Smooth muscle cell (in vitro differentiated cells): ENCODE data around the gene CEP170B. TPM values are rescaled to one million over a fixed set of nuclear protein-coding genes. Genes with fewer than 3 reads are reported as not detected.

Experiments used
- DNase-seq: peaks from one replicate; lab custom pipeline; 2025; ENCODE audit not compliant: unreplicated experiment; lab: John Stamatoyannopoulos, UW
- H2AFZ ChIP-seq: fragments of 200-600 bp; sonication (generic); 2 replicates; pipeline ENCODE4 v1.6.0; 2016; ENCODE audit warnings: antibody characterized with exemption, low read depth, mild to moderate bottlenecking
- H3F3A ChIP-seq: fragments of 200-600 bp; sonication (generic); 2 replicates; pipeline ENCODE4 v1.6.0; 2017; ENCODE audit warnings: antibody characterized with exemption, low read depth
- H3K27ac ChIP-seq: fragments of 200-600 bp; sonication (generic); 2 replicates; pipeline ENCODE4 v1.5.1; 2016; ENCODE audit warnings: low read depth, mild to moderate bottlenecking
- H3K27me3 ChIP-seq: fragments of 200-600 bp; sonication (generic); 2 replicates; pipeline ENCODE4 v1.6.1; 2016; ENCODE audit warnings: low read depth, mild to moderate bottlenecking
- H3K36me3 ChIP-seq: fragments of 200-600 bp; sonication (generic); 2 replicates; pipeline ENCODE4 v1.5.1; 2016; ENCODE audit warnings: low read depth
- H3K4me1 ChIP-seq: fragments of 200-600 bp; sonication (generic); 2 replicates; pipeline ENCODE4 v1.5.1; 2016; ENCODE audit warnings: low read depth
- H3K4me2 ChIP-seq: fragments of 200-600 bp; sonication (generic); 2 replicates; pipeline ENCODE4 v1.6.0; 2016; ENCODE audit warnings: mild to moderate bottlenecking
- H3K4me3 ChIP-seq: fragments of 200-600 bp; sonication (generic); 2 replicates; pipeline ENCODE4 v1.5.1; 2016; ENCODE audit warnings: mild to moderate bottlenecking
- H3K79me2 ChIP-seq: fragments of 200-600 bp; sonication (generic); 2 replicates; pipeline ENCODE4 v1.6.0; 2016; ENCODE audit warnings: low read depth, mild to moderate bottlenecking
- H3K9ac ChIP-seq: fragments of 200-600 bp; sonication (generic); 2 replicates; pipeline ENCODE4 v1.6.0; 2016; ENCODE audit warnings: low read depth
- H3K9me3 ChIP-seq: fragments of 200-600 bp; sonication (generic); replicated peaks from 2 replicates; pipeline ENCODE4 v1.5.1; 2016; ENCODE audit warnings: low read depth
- H4K20me1 ChIP-seq: fragments of 200-600 bp; sonication (generic); 2 replicates; pipeline ENCODE4 v1.6.0; 2016; ENCODE audit warnings: low read depth
- CTCF ChIP-seq: fragments of 200-600 bp; sonication (generic); IDR thresholded peaks from 2 replicates; pipeline ENCODE4 v1.5.1; 2017; ENCODE audit warnings: borderline replicate concordance, mild to moderate bottlenecking, antibody characterized with exemption; ENCODE audit not compliant: insufficient read depth, poor library complexity, severe bottlenecking
- WGBS: methylation state at CpG from one replicate; pipeline ENCODE4 v1.1.7; 2016; ENCODE audit warnings: low lambda C conversion rate; 5-methylcytosine and 5-hydroxymethylcytosine counted together
- polyA plus RNA-seq: library from polyadenylated mRNA; unstranded; fragments of >200 nt; fragmentation: Nextera tagmentation; extraction: Ambion mirVana; gene quantifications from 2 replicates; pipeline ENCODE4 v1.2.1, GENCODE V29; 2016
- total RNA-seq: library from RNA; depleted of rRNA; stranded (reverse); fragments of >200 nt; gene quantifications from 2 replicates; pipeline ENCODE4 v1.2.3, GENCODE V29; 2014

Gene CEP170B
- total and polyA plus RNA-seq, 2 experiments from 2014 or later, result 5.9 to 9.8 TPM

GRCh38 chr14:104878582-104878981 is 13.5 kb downstream of the CEP170B start:
- Histone ChIP-seq H3K9me3 (no peaks in the 10 kb centered on the region), H3K4me2 (no peak overlapping the region), H2AFZ (no peak overlapping the region), H3K27ac (no peak overlapping the region), H3K27me3 (no peaks in the 10 kb centered on the region), H4K20me1 (peaks cover 71% of the 10 kb centered on the region), H3K36me3 (no peaks in the 10 kb centered on the region), H3K9ac (no peak overlapping the region), H3K4me1 (no peaks in the 10 kb centered on the region), H3F3A (no peaks in the 10 kb centered on the region), H3K79me2 (peaks cover 6% of the 10 kb centered on the region), H3K4me3 (no peak overlapping the region)
- 91% methylated on average over 14 of the region's 14 CpGs for WGBS
- no peak for DNase-seq
- no peak for TF ChIP-seq CTCF

GRCh38 chr14:104879201-104879982 is 14.3 kb downstream of the CEP170B start:
- Histone ChIP-seq H3K4me1 (no peaks in the 10 kb centered on the region), H3K36me3 (no peaks in the 10 kb centered on the region), H3K27me3 (no peaks in the 10 kb centered on the region), H3K4me3 (no peak overlapping the region), H3F3A (no peaks in the 10 kb centered on the region), H3K27ac (no peak overlapping the region), H3K9ac (no peak overlapping the region), H3K79me2 (no peaks in the 10 kb centered on the region), H4K20me1 (peaks cover 63% of the 10 kb centered on the region), H3K9me3 (no peaks in the 10 kb centered on the region), H2AFZ (no peak overlapping the region), H3K4me2 (no peak overlapping the region)
- 92% methylated on average over 29 of the region's 29 CpGs for WGBS
- no peak for DNase-seq
- TF ChIP-seq CTCF, result no peak

GRCh38 chr14:104879983-104880565 is 15.0 kb downstream of the CEP170B start:
- H3K79me2 ChIP-seq, result no peaks in the 10 kb centered on the region
- H3K4me2 ChIP-seq, result no peak overlapping the region
- H3K27me3 ChIP-seq, result no peaks in the 10 kb centered on the region
- no peak overlapping the region for H3K27ac ChIP-seq
- no peak for TF ChIP-seq CTCF
- no peak overlapping the region for H2AFZ ChIP-seq
- no peaks in the 10 kb centered on the region for H3F3A ChIP-seq
- no peak overlapping the region for H3K9ac ChIP-seq
- WGBS, result 96% methylated on average over 15 of the region's 15 CpGs
- no peaks in the 10 kb centered on the region for H3K9me3 ChIP-seq
- no peak overlapping the region for H3K4me3 ChIP-seq
- no peak for DNase-seq
- peaks cover 56% of the 10 kb centered on the region for H4K20me1 ChIP-seq
- H3K36me3 ChIP-seq, result no peaks in the 10 kb centered on the region
- H3K4me1 ChIP-seq, result no peaks in the 10 kb centered on the region
